22Rv1 (cell line): ENCODE data around the gene MOAP1.

Experiments
- CTCF ChIP-seq: fragments of 450-650 bp; IDR thresholded peaks from 2 replicates; pipeline ENCODE4 v1.5.1; 2017; ENCODE audit warnings: mild to moderate bottlenecking
- ZFX ChIP-seq: fragments of 450-650 bp; IDR thresholded peaks from 2 replicates; pipeline ENCODE4 v1.6.1; 2017; ENCODE audit warnings: antibody characterized with exemption, borderline replicate concordance

- no peak for TF ChIP-seq CTCF
- TF ChIP-seq ZFX = no peak
Measured at GRCh38 chr14:93232159-93232558, 47.5 kb upstream of the MOAP1 start.
